ENCODE results near the gene AGBL3.

The AGBL3 gene

DNA sequence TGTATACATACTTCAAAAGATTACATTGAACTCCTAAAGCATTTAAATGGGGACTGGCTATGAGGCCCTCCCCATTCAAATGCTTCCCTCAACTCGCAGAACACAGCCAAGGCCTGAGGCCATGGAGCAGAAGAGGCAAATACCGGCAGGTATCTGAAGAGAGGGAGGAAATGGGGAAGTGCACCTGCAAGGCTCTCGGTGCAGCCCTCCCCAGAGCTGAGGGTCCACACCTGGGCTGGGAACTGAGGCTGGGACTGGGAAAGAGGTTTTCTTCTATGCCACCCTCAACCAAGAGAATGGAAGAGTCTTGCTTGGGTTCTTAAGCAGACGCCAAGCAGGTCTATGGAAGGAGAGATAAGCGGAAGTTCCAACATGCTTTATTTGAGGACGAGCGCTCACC is 197.2 kb downstream of the AGBL3 start:
- no peak for DNase-seq (ENCODE audit: low read depth in 3 of 3, low spot score in 1 of 3)

DNA sequence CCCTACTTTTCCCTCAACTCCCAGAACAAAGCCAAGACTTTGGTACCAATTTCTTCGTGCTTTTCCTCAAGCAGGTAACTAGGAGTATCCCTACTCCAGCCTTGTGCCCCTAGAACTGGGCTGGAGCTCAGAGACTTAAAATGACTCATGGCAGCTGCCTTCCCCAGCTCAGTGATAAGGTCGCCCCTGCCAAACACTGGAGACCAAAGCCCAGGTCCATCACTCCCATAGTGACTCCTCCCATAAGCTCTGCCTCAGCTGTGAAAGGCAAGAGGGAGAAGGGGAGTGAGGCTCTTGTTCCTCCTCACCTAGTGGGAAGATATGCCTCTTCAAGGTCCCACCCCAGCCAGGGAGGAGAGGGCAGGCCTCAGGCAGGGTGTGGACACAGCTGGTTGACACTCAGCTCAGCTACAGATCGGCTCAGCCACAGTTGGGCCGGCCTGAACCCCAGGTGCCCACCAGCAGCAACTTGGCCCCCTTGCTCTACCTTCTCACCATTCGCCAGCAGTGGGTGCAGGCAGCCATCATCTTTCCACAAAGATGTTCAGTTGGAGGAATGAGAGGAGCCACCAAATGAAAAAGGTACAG is 198.0 kb downstream of the AGBL3 start:
- DNase-seq (ENCODE audit: low read depth in 3 of 3, low spot score in 1 of 3), result no peak

Data from stimulated activated CD4-positive, alpha-beta T cell treated with anti-CD3 and anti-CD28 coated beads, TNF-alpha, amount 100 ng/mL, for 1 hour (primary cell).